MM.1S (cell line): ENCODE results near the gene PTPRK.

Source experiments
- CTCF ChIP-seq: fragments of 300-600 bp; sonication (generic); IDR thresholded peaks from 2 replicates; pipeline ENCODE4 v1.5.1; 2016; ENCODE audit warnings: antibody characterized with exemption, low read length, mixed read lengths
- EZH2phosphoT487 ChIP-seq: fragments of 300-600 bp; sonication (generic); IDR thresholded peaks from 2 replicates; pipeline ENCODE4 v1.6.1; 2018; ENCODE audit warnings: antibody characterized with exemption, low read length

- no peak for TF ChIP-seq EZH2phosphoT487
- no peak for TF ChIP-seq CTCF
Observed at GRCh38 chr6:128067446-128068118, 452.8 kb downstream of the PTPRK start.
